Omental fat pad (tissue), 4 donors: Measurements from ENCODE around the gene GLDC. TPM values are rescaled to one million over a fixed set of nuclear protein-coding genes. Genes with fewer than 3 reads are reported as not detected.
"Not testable (repeated sequence)": the region's sequence is repeated elsewhere in the genome, so short reads cannot be mapped to it uniquely, and the experiment has no call there.

ENCODE experiments used
- ATAC-seq: fragments of 150-250 bp; one replicate; pipeline ENCODE4 v1.9.1; 2016; ENCODE audit warnings: mild to moderate bottlenecking, moderate library complexity; ENCODE audit not compliant: low FRiP score
- DNase-seq: peaks from one replicate; pipeline ENCODE4 v3.0.0-alpha.2; 2019; ENCODE audit warnings: low spot score
- total RNA-seq, 4 donors: library from RNA; depleted of rRNA; stranded (reverse); fragments of >200 nt; gene quantifications; one replicate each; pipeline ENCODE4 v1.1.0, GENCODE V29; 2016
- TF ChIP-seq, protein P1 (sequence below), 3 donors: fragments of 450-650 bp; IDR thresholded peaks; one replicate each; pipeline ENCODE4 v1.5.1; 2016 to 2017; ENCODE audit warnings: antibody characterized with exemption in 3 of 3, mild to moderate bottlenecking in 3 of 3, moderate library complexity in 2 of 3

GLDC gene
- total RNA-seq, 4 donors from 2014 or later, result 0.13 to 1.7 (median 0.46) TPM; not detected in 1

DNA sequence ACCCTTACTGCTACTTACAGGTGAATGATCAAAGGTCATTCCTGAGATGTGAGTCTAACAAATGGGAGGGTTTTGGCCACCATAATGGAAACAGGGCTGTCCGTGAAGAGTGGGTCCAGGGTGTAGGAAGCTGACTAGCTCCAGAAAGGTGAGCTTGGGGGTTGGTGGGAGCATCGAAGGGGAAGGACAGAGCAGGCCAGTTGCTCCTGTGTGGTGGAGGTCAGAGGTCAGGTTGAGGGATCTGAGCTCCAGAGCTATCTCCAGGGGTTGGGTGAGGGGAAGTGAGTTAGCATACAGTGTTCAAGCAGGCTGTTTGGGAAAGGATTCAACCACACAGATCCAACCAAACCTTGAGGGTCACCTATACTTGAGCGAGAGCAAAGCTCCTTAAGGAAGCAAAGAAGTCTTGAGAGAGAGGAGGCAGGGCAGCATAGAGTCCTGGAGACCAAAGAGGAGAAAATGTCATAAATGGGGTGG lies 18.7 kb upstream of the GLDC start:
- TF ChIP-seq, protein P1, sequence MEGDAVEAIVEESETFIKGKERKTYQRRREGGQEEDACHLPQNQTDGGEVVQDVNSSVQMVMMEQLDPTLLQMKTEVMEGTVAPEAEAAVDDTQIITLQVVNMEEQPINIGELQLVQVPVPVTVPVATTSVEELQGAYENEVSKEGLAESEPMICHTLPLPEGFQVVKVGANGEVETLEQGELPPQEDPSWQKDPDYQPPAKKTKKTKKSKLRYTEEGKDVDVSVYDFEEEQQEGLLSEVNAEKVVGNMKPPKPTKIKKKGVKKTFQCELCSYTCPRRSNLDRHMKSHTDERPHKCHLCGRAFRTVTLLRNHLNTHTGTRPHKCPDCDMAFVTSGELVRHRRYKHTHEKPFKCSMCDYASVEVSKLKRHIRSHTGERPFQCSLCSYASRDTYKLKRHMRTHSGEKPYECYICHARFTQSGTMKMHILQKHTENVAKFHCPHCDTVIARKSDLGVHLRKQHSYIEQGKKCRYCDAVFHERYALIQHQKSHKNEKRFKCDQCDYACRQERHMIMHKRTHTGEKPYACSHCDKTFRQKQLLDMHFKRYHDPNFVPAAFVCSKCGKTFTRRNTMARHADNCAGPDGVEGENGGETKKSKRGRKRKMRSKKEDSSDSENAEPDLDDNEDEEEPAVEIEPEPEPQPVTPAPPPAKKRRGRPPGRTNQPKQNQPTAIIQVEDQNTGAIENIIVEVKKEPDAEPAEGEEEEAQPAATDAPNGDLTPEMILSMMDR (IDR thresholded peaks at IDR 0.05), result no peak
- DNase-seq (no peak), ATAC-seq (no peak)

DNA sequence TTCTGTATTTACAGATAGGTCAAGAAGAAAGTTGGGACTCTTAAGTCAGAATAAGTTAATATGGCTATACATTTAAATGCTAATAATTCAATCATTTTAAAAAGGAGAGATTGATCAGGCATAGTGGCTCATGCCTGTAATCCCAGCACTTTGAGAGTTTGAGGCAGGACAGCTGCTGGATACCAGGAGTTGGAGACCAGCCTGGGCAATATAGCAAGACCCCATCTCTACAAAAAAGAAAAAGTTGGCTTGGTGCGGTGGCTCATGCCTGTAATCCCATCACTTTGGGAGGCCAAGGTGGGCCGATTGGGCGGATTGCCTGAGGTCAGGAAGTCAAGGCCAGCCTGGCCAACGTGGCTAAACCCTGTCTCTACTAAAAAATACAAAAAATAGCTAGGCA lies 15.0 kb upstream of the GLDC start:
- DNase-seq, result no peak
- no peak for ATAC-seq
- TF ChIP-seq, protein P1 (IDR thresholded peaks at IDR 0.05), result no peak

DNA sequence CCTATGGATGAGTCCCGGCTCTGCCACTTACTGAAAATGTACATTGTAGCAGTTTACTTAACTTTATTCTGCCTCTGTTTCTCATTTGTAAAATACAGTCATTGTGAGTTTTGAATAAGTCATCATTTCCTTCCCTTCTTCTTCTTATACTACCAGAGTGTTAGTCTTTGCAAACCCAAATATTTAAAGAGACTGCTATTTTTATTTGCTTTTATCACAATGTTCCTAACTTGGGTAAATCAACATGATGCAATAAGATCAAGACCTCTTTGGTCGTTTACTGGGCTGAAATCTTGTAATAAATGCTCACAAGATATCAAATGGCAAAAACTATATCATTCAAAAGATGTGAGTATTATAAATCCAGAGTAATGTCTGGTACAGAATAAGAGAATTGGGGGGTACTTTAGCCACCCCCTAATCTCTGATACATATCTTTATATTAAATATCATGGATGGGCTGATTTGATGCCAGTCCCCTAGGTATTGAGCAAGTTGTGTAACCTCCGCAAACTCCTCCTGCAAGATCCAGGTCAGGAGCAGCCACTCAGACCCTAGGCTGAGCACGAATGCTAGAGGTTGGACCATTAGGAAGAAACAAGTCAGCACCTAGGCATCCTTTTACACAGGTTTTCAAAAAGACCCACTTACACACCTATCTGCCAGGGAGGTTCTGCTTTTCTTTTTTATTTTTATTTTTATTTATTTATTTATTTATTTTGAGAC lies 13.3 kb upstream of the GLDC start:
- ATAC-seq (no peak), DNase-seq (no peak)
- TF ChIP-seq, protein P1 (IDR thresholded peaks at IDR 0.05), result no peak

DNA sequence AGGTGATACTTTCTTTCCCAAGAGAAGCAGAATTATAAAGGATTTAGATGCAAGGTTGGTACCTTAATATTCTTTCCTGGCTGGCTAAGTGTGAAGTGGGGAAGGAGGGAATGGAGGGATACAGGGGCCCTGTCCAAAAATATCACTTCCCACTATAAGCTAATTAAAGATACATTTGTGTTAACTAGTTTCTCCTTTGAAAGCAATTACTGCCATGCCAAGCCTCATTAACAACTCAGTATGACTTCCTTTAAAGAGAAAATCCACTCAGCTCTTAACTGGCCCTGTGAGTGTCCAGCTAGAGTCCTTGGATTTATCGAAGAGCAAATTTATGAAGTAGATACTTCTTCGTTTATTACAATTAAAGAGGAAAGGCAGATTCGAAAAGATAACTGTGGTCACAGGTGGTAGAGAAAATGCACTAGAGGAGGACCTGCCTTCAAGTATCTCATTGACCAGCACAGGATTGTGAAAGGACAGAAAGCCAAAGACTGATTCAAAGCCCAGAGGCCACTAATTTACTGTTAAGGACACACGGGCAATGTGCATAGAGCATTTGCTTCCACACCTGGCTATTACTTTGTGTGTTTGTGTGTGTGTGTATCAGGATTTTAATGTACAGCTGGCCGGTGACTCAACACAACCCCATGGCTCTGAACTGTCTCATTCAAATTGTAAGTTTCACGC lies 11.2 kb upstream of the GLDC start:
- DNase-seq (no peak), ATAC-seq (no peak)
- TF ChIP-seq, protein P1 (IDR thresholded peaks at IDR 0.05), result no peak

DNA sequence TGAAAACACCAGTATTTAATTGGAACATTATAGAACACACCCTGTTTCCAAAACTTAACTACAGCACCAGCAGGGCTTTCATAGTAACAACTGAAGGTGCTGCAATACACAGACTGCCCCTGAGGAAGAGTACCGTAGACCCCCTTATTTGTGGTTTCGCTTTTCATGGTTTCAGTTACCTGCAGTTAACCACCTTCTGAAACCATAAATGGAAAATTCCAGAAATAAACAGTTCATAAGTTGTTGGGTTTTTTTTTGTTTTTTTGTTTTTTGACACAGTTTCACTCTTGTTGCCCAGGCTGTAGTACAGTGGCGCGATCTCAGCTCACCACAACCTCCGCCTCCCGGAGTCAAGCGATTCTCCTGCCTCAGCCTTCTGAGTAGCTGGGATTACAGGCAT lies 9.5 kb upstream of the GLDC start:
- no peak for ATAC-seq
- TF ChIP-seq, protein P1 (IDR thresholded peaks at IDR 0.05), result no peak

DNA sequence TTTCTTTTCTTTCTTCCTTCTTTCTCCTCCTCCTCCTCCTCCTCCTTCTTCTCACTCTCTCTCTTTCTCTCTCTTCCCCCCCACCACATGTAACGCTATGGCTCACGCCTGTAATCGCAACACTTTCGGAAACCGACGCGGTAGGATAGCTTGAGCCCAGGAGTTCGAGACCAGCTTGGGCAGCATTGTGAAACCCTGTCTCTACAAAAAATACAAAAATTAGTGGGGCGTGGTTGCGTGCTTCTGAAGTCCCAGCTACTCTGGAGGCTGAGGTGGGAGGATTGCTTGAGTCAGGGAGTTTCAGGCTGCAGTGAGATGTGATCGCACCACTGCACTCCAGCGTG lies 736 bp upstream of the GLDC start:
- TF ChIP-seq, protein P1 (IDR thresholded peaks at IDR 0.05), result no peak
- no peak for ATAC-seq
- no peak for DNase-seq

More for the DNA sequence above, 9.5 kb upstream of the GLDC start:
- no peak for DNase-seq

DNA sequence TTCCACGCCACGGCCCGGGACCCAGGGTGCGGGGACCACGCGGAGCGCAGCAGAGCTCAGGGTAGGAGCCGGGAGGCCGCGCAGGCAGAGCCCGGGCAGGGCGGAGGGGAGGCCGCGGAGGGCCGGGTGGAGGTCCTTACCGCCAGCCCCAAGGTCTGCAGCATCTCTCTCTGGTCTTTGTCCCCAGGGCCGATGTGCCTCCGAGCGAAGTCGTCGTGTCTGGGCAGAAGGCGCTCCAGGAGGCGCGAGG lies 499 bp downstream of the GLDC start:
- not testable (repeated sequence) for DNase-seq
- ATAC-seq, result peak; percentile 31
